CD14-positive monocyte (primary cell): Measurements from ENCODE around the gene MXRA5. TPM values are rescaled to one million over a fixed set of nuclear protein-coding genes. Genes with fewer than 3 reads are reported as not detected.

ENCODE experiments used
- DNase-seq, 3 donors: peaks; one replicate each; pipeline ENCODE4 v3.0.0-alpha.2; 2011 to 2022
- H2AFZ ChIP-seq: 2 replicates; pipeline ENCODE4 v1.6.0; 2012; ENCODE audit warnings: mild to moderate bottlenecking, low read depth, low read length, inconsistent platforms; ENCODE audit not compliant: insufficient read depth, poor library complexity, severe bottlenecking
- H3K27ac ChIP-seq, 2 donors: 1 replicate in 1 of 2; 2 replicates in 1 of 2; pipeline ENCODE4 v1.5.1; 2012 to 2013; ENCODE audit warnings: low read length in 2 of 2, control low read depth in 1 of 2, inconsistent platforms in 1 of 2, low read depth in 1 of 2, mild to moderate bottlenecking in 1 of 2
- H3K27me3 ChIP-seq, 2 donors: one replicate each; pipeline versions ENCODE4 v1.6.0 to v1.6.1; 2011 to 2013; ENCODE audit warnings: low read length in 2 of 2; ENCODE audit not compliant: control insufficient read depth in 2 of 2, insufficient read depth in 2 of 2
- H3K36me3 ChIP-seq, 2 donors: replicated peaks in 1 of 2; 1 replicate in 1 of 2; 2 replicates in 1 of 2; pipeline versions ENCODE4 v1.5.1 to v1.6.1; 2012 to 2013; ENCODE audit warnings: low read length in 2 of 2, control low read depth in 1 of 2, inconsistent platforms in 1 of 2, mild to moderate bottlenecking in 1 of 2; ENCODE audit not compliant: insufficient read depth in 2 of 2, control insufficient read depth in 1 of 2
- H3K4me1 ChIP-seq, 2 donors: 1 replicate in 1 of 2; 2 replicates in 1 of 2; pipeline versions ENCODE4 v1.5.1 to v1.6.1; 2012 to 2013; ENCODE audit warnings: low read length in 2 of 2, control low read depth in 1 of 2, inconsistent platforms in 1 of 2, mild to moderate bottlenecking in 1 of 2, moderate library complexity in 1 of 2; ENCODE audit not compliant: insufficient read depth in 2 of 2, control insufficient read depth in 1 of 2
- H3K4me2 ChIP-seq: replicated peaks from 2 replicates; pipeline ENCODE3; 2012; ENCODE audit warnings: low read length, moderate library complexity, mild to moderate bottlenecking; ENCODE audit not compliant: poor library complexity, severe bottlenecking; ENCODE audit errors: extremely low read depth
- H3K4me3 ChIP-seq, 3 experiments: fragments of 200-600 bp in 1 of 3; sonication (generic) in 1 of 3; replicated peaks in 1 of 3; 1 replicate in 2 of 3; 2 replicates in 1 of 3; pipeline ENCODE4 v1.5.1; 2011 to 2013; ENCODE audit warnings: low read length in 3 of 3, mild to moderate bottlenecking in 3 of 3, control low read depth in 2 of 3, low read depth in 2 of 3, inconsistent platforms in 1 of 3, moderate library complexity in 1 of 3
- H3K79me2 ChIP-seq: 2 replicates; pipeline ENCODE4 v1.6.0; 2012; ENCODE audit warnings: mild to moderate bottlenecking, control low read depth, inconsistent platforms, low read length, moderate library complexity; ENCODE audit not compliant: insufficient read depth
- H3K9ac ChIP-seq: 2 replicates; pipeline ENCODE4 v1.6.0; 2017; ENCODE audit warnings: low read length, mild to moderate bottlenecking; ENCODE audit not compliant: insufficient read depth, poor library complexity, severe bottlenecking
- H3K9me3 ChIP-seq, 2 donors: replicated peaks in 1 of 2; 1 replicate in 1 of 2; 2 replicates in 1 of 2; pipeline versions ENCODE4 v1.5.1 to v1.6.1; 2012 to 2013; ENCODE audit warnings: low read length in 2 of 2, control low read depth in 1 of 2; ENCODE audit not compliant: control insufficient read depth in 1 of 2, insufficient read depth in 1 of 2
- H4K20me1 ChIP-seq: 2 replicates; pipeline ENCODE4 v1.6.0; 2012; ENCODE audit warnings: mild to moderate bottlenecking, low read length, control low read depth, moderate library complexity; ENCODE audit not compliant: insufficient read depth
- H3K27ac Mint-ChIP-seq, 7 donors: one replicate each; pipeline ENCODE4 v1.8.0; 2020; ENCODE audit warnings: mild to moderate bottlenecking in 7 of 7, mixed read lengths in 7 of 7, moderate library complexity in 6 of 7, inconsistent platforms in 2 of 7
- H3K27me3 Mint-ChIP-seq, 3 donors: one replicate each; pipeline ENCODE4 v1.8.0; 2021 to 2022; ENCODE audit warnings: low read depth in 3 of 3, mild to moderate bottlenecking in 3 of 3, mixed read lengths in 3 of 3, moderate library complexity in 3 of 3, inconsistent platforms in 1 of 3
- H3K36me3 Mint-ChIP-seq, 2 donors: one replicate each; pipeline ENCODE4 v1.8.0; 2020; ENCODE audit warnings: mixed read lengths in 2 of 2, inconsistent platforms in 1 of 2, mild to moderate bottlenecking in 1 of 2
- H3K4me1 Mint-ChIP-seq: one replicate; pipeline ENCODE4 v1.8.0; 2020; ENCODE audit warnings: mild to moderate bottlenecking, mixed read lengths
- H3K4me3 Mint-ChIP-seq, 2 donors: one replicate each; pipeline ENCODE4 v1.8.0; 2020; ENCODE audit warnings: mild to moderate bottlenecking in 2 of 2, mixed read lengths in 2 of 2, moderate library complexity in 1 of 2
- H3K9me3 Mint-ChIP-seq, 7 donors: one replicate each; pipeline ENCODE4 v1.8.0; 2020 to 2022; ENCODE audit warnings: mixed read lengths in 7 of 7, mild to moderate bottlenecking in 6 of 7, moderate library complexity in 6 of 7, inconsistent platforms in 2 of 7
- CTCF ChIP-seq: fragments of 200-600 bp; IDR thresholded peaks from one replicate; pipeline ENCODE4 v1.8.0; 2022; ENCODE audit warnings: antibody characterized with exemption, mild to moderate bottlenecking
- WGBS: methylation state at CpG from one replicate; pipeline ENCODE4 v1.1.5; 2013; ENCODE audit warnings: missing lambda C conversion rate; ENCODE audit not compliant: insufficient coverage; 5-methylcytosine and 5-hydroxymethylcytosine counted together
- intact Hi-C, 2 donors: fragments of 100-400 bp; cut with micrococcal nuclease; formaldehyde crosslinking; loops; one replicate each; pipeline versions ENCODE4 v1.15.0 to v1.15.1; 2023
- polyA plus RNA-seq, 3 donors: library from polyadenylated mRNA; depleted of rRNA in 1 of 3; unstranded in 2 of 3; stranded (reverse) in 1 of 3; fragments of 300-500 nt in 2 of 3; fragments of >200 nt in 1 of 3; fragmentation: Illumina TruSeq in 2 of 3; gene quantifications; 1 replicate in 2 of 3; 2 replicates in 1 of 3; pipeline ENCODE4 v1.2.3, GENCODE V29; 2012 to 2021

Gene MXRA5
- polyA plus RNA-seq, 3 donors = not detected

GRCh38 chrX:3268829-3269228 is 77.6 kb downstream of the MXRA5 start:
- no peaks in the 10 kb centered on the region for H4K20me1 ChIP-seq
- Mint-ChIP-seq H3K4me3 (no peak overlapping the region), H3K4me1 (peaks cover 9% of the 10 kb centered on the region), H3K27me3 (peaks cover 2 to 10% (median 3%) of the 10 kb centered on the region in 3 donors), H3K9me3 (peaks cover under 1 to 14% (median 2%) of the 10 kb centered on the region in 7 donors), H3K27ac (no peak overlapping the region), H3K36me3 (no peaks in the 10 kb centered on the region)
- no peak overlapping the region for H3K4me3 ChIP-seq
- H3K4me2 ChIP-seq = no peak overlapping the region
- H3K27me3 ChIP-seq = no peaks in the 10 kb centered on the region
- no peak overlapping the region for H3K9ac ChIP-seq
- no CpG with 5 or more reads among the region's 3 CpGs for WGBS
- H3K4me1 ChIP-seq = peaks cover 0 to 2% of the 10 kb centered on the region in 2 donors
- no peak overlapping the region for H3K27ac ChIP-seq
- DNase-seq = no peak
- no peaks in the 10 kb centered on the region for H3K9me3 ChIP-seq
- no peaks in the 10 kb centered on the region for H3K36me3 ChIP-seq
- H3K79me2 ChIP-seq = no peaks in the 10 kb centered on the region
- no peak for TF ChIP-seq CTCF
- intact Hi-C loops = no loop called here
- no peak overlapping the region for H2AFZ ChIP-seq

DNA sequence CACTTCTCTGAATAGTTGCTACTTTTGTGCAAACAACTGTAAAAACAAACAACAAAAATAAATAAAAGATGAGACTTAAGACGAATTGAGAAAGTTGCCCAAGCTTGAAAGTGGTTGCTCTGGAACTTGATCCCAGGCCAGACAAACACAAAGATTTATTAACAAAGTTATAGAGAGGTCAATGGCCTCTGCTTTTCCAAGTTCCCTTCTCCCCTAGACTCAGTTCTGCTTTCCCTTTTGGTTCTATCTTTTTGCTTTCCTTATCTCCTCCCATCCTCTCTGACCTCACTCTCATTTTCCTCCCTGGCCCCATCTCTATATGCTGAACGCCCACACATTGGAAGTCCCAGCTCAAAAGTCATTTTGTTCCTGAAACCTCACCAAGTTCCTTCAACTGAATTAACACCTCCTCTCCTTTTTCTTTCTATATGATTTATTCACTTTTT is 82.7 kb downstream of the MXRA5 start:
- H3K9ac ChIP-seq = no peak overlapping the region
- intact Hi-C loops = no loop called here
- no peak overlapping the region for H3K27ac Mint-ChIP-seq
- H3K27me3 ChIP-seq = no peaks in the 10 kb centered on the region
- DNase-seq = no peak
- no peaks in the 10 kb centered on the region for H4K20me1 ChIP-seq
- H3K79me2 ChIP-seq = no peaks in the 10 kb centered on the region
- no peak for TF ChIP-seq CTCF
- peaks cover 0 to 3% (median 2%) of the 10 kb centered on the region in 3 donors for H3K27me3 Mint-ChIP-seq
- no peak overlapping the region for H3K4me3 ChIP-seq
- no peaks in the 10 kb centered on the region for H3K36me3 Mint-ChIP-seq
- peaks cover 0 to 2% of the 10 kb centered on the region in 2 donors for H3K4me1 ChIP-seq
- peaks cover 2% of the 10 kb centered on the region for H3K4me1 Mint-ChIP-seq
- WGBS = 86% methylated on average over 1 of the region's 2 CpGs
- H3K9me3 ChIP-seq = peaks cover 0 to 16% of the 10 kb centered on the region in 2 donors
- H3K36me3 ChIP-seq = no peaks in the 10 kb centered on the region
- H3K27ac ChIP-seq = no peak overlapping the region
- peaks cover 2 to 24% (median 9%) of the 10 kb centered on the region in 7 donors for H3K9me3 Mint-ChIP-seq
- H3K4me2 ChIP-seq = no peak overlapping the region
- H2AFZ ChIP-seq = no peak overlapping the region
- H3K4me3 Mint-ChIP-seq = no peak overlapping the region
